Occipital lobe (tissue), 2 donors: Measurements from ENCODE around the gene SHISAL1. TPM values are rescaled to one million over a fixed set of nuclear protein-coding genes. Genes with fewer than 3 reads are reported as not detected.

Experiments
- DNase-seq: peaks from one replicate; lab custom pipeline; 2025; lab: John Stamatoyannopoulos, UW
- total RNA-seq: library from RNA; depleted of rRNA; stranded (reverse); fragments of >200 nt; gene quantifications from one replicate; pipeline ENCODE4 v1.2.3, GENCODE V29; 2014

Gene SHISAL1
- total RNA-seq, 1 donor from 2014 or later: 13.9 TPM

DNA sequence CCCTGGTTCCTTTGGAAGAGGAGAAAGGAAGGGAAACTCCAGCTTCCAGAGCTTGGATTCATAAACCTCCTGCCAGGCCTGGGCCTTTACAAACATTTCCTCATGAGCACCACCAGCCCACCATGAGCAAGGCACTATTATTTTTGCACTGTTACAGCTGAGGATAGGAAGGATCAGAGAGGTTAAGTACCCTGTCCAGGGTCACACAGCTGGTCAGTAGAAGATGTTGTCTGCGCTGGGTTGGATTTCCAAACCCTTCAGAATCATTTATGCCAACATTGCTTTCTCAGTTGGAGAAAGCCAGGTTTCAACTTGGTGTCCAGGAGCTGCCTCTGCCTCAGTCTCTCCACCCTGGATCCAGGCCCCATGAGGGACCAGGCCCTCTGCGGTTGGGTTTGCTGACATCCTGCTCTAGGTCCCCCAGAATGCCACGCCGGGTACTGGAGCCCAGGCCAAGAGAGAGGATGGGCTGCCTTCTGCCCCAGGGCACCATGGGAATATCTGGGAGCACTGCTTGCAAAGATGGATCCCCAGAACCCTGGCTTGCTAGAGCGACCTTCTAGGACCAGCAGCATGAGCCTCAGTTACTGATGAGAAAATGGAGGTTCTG is 29.7 kb upstream of the SHISAL1 start:
- DNase-seq: no peak

DNA sequence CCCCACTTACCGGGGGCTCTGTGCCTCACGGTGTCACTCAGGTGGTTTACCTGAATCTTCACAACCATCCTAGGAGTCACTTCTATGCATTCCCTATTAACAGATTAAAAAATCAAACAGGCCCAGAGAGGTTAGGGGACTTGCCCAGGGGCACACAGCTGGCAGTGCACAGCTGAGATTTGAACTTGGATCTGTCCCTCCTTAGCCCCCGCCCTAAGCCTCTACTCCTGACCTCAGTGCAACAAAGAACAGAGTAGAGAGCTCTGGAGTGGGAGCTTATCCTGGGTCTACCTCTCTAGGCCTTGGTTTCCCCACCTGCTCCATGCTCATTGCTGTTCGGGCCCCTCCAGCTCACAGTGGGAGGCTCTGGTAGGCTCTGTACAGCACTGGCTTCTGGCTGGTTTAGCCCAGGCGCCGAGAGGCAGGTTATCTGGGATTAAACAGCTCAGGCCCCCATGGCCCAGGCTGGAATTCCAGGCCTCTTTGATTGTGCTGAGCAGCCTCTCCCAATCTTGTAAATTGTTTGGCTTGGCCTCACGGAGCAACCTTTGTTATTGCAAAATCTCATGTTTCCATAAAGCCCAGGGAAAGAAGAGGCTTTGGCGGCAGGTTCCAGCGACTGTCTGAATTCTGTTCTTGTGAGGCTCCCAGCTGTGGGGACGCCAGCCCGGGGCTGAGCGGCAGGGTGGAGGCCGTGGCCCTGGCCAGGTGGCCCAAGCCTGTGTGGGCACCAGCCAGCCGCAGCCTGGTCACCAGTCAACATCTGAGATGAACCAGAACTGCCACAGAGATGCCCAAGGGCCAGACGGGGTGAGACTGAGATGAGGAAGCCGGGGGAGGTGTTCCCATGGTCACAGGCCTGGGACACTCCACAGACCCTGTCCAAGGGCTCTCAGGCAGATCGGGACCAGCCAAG is 28.9 kb upstream of the SHISAL1 start:
- no peak for DNase-seq

DNA sequence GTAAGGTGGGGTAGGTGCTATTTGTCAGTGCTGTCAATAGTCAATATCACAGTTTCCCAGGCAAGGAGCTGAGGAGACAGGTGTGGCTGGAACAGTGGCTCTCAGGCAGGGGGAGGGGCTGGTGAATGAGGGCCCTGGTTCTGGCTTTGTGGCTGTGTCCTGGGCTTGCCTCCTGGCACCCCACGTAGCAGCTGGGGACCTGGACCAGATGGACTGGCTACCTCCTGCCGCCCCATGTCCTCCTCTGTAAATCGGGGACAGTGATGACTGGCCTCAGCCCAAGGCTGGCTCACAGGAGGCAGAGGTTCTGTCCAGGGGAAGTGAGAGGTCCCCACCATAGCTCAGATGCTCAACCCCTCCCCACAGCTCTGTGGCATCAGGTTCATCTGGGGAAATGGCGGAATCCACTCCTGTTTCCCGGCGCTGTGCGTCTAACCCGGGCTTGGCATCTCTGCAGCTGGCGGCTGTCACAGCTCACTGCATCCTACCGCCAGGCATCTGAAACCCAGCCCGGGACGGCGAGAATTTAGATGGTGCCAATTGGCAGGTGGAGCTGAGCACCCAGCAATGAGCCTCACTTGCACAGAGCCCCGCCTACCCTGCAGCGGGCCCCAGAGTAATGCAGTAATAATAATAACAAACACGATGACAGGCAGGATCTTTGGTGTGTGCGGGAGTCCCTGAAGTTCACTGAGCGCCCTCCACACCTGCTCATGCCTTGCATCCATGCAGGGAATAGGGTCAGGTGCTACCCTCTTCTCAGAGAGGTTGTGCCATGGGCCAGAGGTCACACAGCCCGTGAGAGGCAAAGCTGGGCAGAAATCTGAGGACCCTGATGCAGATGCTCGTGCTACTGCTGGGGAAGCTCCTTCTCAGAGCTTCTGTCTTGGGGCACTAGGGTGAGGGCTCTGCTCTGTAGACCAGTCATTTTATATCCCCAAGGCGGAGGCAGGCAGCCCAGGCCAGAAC is 27.8 kb upstream of the SHISAL1 start:
- peak; percentile 40 for DNase-seq

DNA sequence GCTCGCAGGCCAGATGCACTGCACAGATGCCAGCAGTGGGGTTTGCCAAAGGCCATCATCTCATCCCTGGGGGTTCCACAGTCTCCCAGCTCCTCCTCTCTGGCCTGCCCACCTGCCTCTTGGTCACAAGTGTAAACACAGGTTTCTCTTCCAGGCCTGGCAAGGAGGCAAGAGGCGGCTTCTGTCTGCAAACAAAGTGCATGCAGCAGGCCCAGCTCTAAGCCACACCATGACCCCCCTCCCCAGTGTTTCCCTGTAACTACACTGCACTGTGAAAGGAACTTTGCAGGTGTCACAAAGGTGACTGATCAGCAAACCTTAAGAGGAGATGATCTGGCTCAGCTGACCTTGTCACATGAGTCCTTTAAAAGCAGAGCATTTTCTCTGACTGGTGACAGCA is 26.2 kb upstream of the SHISAL1 start:
- DNase-seq: no peak

DNA sequence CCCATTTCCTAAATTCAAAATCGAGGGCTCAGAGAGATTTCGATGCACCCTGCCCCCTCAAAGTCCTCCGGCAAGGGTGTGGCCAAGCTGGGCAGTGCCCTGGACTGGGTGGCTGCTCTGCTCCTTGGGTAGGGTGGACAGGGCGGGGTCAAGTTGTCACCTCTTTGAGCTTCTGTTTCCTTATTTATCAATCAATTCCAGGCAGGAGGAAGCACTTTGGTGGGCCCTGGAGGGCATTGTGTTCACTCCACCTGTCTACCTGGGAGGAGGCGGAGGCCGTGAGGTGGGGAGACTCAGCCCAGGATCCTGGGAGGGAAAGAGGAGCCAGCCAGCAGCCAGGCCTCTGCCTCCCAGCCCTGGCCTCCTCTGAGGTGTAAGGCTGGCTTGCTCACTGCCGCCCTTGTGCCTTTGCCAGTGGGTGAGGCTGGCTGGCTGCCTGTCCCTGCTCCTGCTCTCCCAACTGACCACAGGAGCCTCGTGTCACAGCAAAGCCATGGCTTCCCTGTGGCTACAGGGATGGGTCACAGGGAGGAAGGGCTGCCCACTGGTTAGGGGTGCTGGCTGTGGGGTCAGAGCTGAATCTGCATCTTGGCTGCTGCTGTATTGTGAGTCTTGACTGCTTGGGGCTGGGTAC is 25.5 kb upstream of the SHISAL1 start:
- DNase-seq: no peak

DNA sequence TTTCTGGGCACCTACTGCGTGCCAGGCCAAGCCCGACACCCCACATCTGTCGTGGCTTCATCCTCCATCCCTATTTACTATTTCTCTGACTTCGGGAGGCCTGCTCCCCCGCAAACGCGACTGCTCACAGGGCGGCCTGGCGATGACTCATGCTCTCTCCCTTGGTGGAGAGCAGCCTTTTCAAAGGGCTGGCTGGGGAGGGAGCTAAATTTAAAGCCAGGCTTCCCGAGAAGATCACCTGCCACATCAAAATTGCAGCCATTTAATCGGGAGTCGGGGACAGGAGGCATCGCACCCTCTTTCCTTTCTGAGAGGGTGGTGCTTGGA is 24.9 kb upstream of the SHISAL1 start:
- peak; percentile 68 for DNase-seq

DNA sequence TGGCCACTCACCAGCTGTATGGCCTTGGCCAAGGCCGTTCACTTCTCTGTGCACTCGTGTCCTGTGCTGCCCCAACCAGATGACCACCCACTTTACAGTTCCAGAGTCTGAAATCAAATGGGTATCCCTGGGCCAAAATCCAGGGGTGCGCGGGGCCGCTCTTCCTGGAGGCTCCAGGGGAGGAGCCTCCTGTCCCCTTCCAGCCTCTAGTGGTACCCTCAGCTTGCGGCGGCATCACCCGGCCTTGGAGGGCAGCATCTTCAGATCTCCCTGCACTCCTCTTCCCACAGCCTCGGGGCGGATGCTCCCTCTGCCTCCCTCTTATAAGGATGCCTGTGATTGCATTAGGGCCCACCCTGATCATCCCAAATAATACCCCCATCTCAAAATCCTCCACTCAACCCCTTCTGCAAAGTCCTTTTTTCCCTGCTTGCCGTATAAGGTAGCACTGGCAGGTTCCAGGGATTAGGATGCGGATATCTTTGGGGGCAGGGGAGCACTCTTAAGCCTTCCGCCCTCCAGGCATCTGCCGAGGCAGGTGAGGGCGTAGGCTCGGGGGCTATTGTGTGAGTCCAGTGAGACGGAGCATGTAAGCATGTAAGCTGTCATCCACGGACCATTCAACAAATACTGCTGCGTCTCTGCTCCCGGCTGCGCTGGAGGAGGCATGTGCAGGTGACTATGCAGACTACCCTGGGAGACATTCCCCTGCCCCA is 24.4 kb upstream of the SHISAL1 start:
- no peak for DNase-seq

DNA sequence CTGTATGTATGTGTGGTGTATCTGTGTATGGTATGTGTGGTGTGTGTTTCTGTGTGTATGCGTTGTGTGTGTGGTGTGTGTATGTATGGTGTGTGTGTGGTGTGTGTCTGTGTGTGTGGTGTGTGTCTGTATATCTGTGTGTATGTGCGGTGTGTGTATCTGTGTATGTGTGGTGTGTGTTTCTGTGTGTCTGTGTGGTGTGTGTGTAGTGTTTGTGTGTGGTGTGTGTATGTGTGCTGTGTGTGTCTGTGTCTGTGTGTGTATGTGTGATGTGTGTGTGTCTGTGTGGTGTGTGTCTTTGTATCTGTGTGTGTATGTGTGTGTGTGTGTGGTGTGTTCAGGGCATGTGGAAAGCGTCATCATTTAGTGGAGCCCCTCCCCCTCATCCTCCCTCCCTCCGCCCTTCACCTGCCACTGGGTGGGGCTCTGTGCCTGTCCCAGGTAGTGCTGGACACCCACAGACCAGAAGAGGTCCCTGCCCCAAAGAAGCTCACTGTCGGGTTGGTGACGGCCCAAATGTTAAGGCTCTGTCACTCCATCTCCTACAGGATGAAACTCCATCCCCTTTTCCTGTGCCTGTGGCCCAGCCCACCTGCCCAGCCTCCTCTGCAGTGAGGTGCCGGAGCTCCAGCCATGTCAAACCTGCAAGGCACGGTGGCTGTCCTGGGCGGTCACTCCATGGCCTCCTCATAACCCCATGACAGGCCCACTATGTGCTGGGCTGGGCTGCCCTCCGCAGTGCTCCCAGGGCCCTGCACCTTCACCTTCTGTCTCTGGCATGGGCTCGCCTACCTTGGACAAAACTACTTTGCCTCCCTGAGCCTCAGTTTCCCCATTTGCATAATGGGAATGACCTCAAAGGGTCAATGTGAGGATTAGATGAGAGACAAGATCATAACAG is 23.4 kb upstream of the SHISAL1 start:
- no peak for DNase-seq

DNA sequence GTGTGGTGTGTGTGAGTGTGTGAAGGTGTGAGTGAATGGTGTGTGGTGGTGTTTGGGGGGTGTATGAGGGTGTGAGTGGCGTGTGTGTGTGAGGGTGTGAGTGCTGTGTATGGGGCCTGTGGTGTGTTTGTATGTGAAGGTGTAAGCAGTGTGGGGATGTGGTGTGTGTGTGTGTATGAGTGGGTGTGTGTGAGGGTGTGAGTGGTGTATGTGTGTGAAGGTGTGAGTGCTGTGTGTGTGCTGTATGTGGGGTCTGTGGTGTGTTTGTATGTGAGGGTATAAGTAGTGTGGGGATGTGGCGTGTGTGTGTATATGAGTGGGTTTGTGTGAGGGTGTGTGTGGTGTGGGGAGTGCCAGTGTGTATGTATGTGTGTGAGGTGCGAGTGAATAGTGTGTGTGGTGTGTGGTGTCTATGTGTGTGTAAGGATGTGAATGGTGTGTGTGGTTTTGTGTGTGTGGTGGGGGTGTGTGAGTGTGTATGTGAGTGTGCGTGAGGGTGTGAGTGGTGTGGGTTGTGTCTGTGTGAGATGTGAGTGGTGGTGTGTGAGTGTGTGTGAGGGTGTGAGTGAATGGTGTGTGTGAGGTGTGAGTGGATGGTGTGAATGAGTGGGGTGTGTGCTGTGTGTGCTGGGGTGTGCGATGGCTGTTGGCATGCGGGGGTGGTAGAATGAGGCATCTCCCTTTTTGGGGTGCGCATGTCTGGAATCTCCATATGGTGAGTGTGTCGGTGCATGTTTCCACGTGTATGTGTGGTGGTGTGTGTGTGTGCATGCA is 22.5 kb upstream of the SHISAL1 start:
- no peak for DNase-seq

DNA sequence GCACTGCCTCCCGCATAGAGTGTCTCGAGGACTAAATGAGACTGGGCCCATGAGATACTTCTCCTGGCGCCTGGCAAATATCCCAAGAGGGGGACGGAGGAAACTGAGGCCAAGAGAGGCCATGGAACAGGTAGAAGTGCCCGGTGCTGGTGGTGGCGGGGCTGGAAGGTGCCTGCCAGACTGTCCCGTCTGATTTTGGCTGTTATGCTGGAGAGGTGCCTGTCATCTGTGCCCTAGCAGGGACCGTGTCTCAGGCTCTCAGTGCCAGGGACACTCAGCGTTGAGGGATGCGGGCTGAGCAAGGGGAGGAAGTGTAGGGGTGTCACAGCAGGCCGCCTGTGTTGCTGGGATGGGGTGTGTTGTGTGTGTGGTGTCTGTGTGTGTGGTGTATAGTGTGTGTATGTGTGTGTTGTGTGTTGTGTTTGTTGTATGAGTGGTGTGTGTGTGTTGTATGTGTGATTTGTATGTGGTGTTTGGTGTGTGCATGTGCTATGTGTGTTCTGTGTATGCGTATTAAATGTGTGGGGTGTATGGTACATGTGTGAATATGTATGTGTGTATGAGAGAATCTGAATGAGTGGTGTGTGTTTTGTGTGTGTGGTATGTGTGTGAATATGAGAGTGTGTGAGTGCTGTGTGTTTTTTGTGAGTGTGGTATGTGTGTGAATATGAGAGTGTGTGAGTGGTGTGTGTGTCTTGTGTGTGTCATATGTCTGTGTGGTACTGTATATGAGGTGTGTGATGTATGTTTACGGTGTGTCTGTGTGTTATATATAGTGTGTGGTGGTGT is 21.3 kb upstream of the SHISAL1 start:
- no peak for DNase-seq

DNA sequence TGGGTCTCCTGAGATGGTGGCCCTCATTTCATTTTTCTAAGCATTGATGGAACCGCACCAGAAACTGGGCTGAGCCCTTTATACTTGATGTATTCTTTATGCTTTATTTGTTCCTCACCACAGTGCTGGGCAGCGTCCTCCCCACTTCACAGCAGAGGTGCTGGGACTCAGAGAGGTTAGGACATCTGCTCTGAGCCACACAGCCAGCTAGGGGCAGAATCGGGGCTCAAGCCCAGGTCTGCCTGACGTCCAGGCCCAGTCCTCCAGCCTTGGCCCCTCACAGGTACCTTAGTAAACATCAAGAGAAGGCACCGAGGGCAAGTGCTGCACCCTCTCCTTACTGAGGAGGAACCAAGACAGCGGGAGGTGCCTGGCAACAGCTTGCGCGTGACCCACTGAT is 20.2 kb upstream of the SHISAL1 start:
- DNase-seq: no peak

DNA sequence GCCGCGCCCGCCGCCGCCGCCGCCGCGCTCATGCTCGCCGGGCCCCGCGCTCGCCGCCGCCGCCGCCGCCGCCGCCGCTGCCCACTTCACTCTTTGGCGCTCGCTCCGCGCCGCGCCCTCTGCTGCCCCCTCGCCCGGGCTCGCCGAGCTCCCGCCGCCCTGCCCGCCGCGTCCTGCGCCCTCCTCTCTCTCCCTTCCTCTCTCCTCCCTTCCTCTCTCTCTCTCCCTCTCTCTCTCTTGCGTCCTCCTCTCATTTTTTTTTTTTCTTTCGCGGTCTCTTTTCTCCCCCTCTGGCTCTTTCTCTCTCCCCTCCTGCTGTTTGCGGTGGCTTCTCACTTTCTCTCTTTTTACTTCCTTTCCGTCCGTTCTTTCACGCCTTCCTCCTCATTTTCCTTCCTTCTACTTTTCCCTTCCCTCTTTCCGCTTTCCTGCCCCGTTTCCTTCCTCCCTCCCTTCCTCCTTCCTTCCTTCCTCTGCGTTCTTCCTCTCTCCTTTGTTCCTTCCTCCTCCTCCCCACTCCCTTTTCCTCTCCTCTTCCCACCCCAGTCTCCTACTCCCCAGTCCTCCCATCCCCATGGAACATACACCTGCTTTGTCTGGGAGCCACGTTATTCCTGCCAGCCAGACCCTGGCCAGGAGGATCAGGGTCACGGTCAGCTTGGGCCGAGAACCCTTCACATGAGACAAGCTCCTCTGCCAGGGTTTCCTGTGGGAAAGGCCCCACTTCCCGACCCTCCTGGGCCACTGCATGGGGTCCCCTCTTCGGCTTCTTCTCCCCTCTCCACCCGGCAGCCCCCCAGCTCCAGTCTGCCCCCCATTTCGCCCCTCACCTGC is 19.3 kb upstream of the SHISAL1 start:
- no peak for DNase-seq

DNA sequence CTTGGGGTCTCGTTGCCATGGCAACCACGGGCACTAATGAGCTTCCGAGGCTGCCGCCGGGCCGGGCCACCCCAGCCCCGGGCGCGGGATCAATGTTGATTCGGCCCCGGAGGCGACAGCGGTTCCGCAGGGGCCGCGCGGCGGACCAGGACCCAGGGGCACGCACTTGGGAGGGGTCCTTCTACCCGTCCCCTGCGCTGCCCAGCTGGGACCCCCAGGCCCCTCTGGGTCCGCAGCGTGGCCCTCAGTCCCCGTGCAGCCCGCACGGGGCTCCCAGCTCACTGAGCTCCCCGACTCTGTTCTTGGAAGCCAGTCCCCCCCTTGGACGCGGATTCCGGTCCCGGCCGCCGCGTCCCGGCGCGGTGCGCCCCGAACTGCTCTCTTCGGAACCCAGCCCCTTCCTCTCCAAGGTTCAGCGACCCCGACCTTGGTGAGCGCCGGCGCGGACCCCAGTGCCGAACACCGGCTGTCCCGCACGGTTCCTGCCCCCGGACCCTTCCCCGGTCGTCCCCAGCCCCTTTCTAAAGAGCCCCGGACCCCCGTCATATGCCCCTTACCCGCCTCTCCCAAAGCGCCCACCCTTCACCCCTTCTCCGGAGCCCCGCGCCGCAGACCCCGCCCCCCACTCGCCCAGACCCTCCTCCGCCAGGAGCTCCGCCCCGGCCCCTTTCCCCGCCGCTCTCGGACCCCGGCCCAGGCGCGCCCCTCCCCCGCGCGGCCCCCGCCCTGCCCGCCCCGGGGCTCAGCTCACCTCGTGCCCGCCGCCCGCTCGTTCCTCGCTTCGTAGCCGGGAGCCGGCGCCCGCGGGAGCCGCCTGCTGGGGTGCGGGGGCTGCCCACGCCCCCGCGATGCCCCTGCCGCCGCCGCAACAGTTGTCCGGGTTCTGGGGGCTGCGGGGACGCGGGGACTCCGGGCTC is 18.3 kb upstream of the SHISAL1 start:
- no peak for DNase-seq

DNA sequence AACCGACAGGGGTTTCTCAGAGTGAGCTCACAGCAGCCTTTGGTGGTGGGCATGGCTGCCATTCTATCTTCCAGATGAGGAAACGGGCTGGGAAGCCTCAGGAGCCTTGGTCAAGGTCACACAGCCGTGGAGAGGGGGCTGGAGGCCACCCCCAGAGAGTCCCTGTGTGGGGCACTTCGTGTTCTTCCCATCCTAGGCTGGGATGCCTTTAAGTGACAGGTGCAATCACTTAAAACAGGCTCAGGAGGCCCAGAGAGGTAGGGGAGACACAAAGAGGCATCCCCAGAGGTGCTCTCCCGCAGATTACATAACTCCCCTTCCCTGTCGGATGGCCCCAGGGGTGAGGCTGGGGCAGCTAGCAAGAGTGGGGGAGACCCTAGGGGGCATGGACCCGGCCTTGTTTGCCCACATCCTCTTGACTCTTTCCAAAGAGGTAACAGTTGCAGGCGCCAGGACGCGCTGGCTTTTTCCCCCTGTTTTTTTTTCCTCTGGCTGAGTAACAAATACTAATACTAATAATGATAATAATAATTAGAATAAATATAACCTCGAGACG is 17.5 kb upstream of the SHISAL1 start:
- DNase-seq: no peak

DNA sequence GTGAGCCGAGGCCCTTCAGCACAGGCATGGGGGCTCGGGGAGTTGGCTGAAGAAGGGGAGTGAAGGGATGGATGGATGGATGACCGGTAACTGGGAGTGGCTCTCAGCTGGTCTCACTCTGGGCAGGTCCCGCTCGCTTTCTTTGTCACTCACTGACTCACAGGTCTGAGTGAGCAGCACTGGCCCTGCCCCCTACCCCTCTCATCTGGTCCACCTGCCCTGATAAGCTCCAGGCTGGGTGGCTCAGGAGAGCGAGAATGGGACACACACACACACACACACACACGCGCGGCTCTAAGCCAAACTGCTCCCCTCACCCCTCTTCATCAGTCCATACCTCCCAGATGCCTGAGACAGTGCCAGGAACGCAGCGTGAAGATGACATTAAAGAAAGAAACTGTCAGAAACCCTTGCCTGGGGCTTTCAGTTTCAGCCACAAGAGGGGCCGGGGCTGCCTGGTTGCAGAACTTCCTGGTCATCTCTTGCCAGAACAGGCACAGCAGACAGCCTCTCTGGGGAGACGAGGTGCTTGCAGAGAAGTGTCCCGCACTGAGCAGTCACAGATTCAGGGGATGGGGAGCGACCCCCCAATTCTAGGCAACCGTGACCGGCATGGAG is 16.5 kb upstream of the SHISAL1 start:
- DNase-seq: no peak
